HG02798 (cell line): ENCODE results near the gene ETV3.
A peak's percentile ranks its signal among the peaks of the same experiment; 100 is the strongest.

Source experiments
- ATAC-seq: cut with Tn5 transposase; IDR thresholded peaks from one replicate; pipeline ENCODE4 v1.9.1; 2021; ENCODE audit warnings: mild to moderate bottlenecking; ENCODE audit not compliant: unreplicated experiment, poor library complexity

Gene ETV3

DNA sequence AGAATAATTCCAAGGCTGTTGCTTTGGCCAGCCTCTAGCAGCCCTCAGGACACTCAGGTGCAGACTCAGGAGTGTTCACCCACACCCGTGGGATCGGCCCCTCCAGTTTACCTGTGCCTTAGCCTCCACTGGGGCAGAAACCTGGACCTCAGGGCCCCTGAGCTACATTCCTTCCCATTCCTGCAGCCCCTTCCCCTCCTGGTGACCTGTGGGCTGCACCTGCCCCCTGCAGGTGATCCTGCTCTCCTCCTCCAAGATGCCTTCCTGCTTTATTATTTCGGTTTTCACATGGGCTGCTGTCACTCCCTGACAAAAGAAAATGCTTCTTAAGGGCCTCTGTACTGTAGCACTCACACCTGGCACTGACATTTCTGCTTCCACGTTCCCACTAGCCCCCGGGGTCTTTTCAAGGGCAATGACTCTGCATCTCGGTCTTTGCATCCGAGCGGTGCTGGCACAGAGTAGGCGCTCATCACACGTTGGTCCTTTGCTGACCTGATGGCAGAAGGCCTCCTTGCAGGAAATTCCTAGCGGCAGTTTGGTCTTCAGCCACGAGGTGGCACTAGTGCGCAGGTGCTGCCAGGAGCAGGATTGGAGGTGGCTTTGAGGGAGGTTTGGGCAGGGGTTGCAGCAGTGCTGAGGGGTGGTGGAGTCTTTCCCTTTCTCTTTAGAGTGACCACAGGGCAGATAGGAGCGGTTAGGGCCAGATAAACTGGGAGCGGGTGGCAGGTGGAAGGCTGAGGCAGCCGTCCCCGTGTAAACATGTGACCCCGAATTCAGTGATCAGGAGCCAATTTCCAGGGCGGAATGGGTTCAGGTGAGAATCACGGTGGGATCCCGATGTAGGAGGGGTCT is 25.3 kb upstream of the ETV3 start:
- no peak for ATAC-seq

DNA sequence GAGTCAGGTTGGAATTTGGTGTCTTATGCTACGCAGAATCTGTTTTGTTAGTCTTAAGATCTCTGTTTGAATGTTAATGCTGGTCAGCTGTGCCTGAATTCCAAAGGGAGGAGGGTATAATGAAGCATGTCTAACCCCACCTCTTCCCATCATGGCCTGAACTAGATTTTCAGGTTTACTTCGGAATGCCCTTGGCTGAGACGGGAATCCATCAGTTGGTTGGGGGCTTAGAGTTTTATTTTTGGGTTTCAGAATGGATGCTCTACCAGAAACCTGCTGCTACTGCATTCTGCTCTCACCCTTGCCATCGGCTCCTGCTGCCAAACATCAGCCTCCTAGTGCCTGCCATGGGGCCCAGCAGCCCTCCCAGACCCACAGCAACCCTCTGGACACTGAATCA is 24.1 kb upstream of the ETV3 start:
- no peak for ATAC-seq

DNA sequence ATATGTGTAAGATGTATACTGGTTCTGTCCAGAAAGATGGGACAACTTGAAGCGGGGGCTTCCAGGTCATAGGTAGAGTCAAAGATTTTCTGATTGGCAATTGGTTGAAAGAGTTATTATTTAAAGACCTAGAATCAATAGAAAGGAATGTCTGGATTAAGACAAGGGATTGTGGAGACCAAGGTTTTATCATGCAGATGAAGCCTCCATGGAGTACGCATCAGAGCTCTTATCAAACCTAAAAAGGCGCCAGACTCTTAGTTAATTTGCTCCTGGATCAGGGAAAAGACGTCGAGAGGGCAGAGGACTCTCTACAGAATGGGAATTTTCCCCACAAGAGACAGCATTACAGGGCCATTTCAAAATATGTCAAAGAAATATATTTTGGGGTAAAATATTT is 23.7 kb upstream of the ETV3 start:
- ATAC-seq, result no peak

GRCh38 chr1:157158967-157159366 is 20.8 kb upstream of the ETV3 start:
- no peak for ATAC-seq

DNA sequence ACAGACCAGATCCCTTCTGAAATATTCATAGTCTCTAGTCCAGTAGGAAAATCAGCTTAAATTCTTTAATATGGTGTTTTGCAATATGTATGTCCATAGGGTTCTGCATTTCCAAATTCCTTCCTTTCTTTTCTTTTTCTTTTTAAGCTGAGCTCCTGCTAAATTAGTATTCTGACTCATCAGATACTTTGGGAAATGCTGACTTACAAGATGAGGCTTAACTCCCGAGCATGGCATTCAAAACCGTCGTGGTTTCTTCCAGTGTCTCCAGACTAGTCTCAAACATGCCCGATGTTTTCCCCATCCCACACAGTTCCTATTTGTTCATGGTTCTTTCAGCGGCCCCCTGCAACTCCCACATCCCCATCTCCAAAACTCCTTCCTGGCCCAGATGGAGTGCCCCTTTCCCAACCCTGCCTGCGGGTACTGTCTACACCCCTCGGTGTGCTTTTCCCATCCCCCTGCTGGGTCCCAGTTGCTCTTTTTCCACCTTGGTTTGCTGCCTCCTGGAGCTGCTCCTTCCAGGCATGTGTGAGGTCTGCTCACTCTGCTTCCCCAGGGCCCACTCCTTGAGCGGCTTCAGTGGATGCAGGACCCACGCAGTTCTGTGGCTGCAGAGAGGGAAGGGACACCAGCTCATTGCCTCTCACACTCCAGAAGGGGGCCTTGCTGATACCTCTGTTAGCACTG is 19.5 kb upstream of the ETV3 start:
- ATAC-seq, result no peak

- ATAC-seq, result peak; percentile 69
Measured at GRCh38 chr1:157156058-157156541, 17.9 kb upstream of the ETV3 start.

DNA sequence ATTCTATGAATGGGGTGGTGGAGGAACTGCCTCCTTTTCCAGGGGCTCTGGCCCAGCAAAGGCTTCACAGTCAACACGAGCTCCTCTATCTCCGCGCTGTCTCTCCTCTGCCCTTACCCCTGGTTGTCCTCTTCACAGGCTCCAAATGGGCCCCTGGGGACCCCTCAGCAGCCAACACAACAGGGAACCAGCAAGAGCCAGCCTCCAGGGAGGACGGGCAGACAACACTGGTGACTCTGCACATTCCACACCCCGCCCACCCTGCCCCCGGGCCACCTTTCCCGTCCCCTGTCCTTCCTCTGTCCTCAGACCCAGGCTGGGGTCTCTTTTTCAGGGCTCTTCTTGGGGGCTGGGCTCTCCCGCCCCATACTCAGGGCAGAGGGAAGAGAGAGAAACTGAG is 17.5 kb upstream of the ETV3 start:
- no peak for ATAC-seq

DNA sequence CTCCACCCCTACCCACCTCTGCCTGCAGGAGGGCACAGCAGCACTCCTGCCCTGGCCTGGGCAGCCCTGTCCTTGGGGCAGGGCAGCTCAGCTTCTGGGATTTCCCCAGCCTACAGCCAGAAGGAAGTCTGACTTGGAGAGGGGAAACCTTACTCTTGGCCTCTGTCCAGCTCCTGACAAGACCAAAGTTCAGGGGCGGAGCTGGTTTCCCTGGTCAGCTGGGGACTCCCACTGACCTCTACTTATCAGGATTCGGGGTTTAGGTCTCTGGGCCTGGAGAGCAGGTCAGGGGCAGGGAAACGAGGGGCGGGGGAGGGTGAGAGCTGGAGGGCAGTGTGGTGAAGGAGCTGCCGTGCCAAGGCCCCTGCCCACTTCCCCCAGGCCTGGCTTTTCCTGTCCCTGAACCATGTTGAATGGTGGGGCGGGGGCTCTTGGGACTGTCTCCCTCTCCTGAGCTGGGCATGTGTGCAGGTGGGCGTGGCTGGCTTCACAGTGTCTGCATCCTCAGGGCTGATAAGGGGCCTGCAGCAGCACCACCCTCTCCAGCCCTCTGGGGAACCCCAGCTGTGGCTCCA is 16.8 kb upstream of the ETV3 start:
- no peak for ATAC-seq

GRCh38 chr1:157154291-157154690 is 16.1 kb upstream of the ETV3 start:
- ATAC-seq, result no peak

GRCh38 chr1:157153746-157154145 is 15.6 kb upstream of the ETV3 start:
- ATAC-seq, result no peak

- ATAC-seq, result no peak
Measured at GRCh38 chr1:157152510-157152909, 14.3 kb upstream of the ETV3 start.

GRCh38 chr1:157151506-157151905 is 13.3 kb upstream of the ETV3 start:
- ATAC-seq, result no peak

DNA sequence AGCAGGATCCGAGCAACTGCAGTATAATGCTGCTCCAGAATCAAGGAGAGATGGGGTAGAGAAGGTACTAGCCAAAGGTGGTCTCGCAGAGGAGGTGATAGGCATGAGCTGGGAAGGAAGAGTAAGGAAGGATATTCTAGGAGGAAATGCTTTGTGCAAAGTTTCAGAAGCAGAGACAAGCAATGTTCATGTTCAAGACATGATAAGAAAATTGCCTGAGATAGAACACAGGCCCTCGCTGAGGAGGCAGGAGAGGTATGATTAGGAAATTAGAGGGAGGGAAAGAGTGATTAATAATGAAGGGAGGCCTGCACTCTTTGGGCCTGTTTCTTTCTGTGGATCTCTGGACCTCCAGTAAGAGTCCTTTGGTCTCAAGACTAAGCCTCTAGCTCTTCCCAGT is 12.9 kb upstream of the ETV3 start:
- no peak for ATAC-seq

GRCh38 chr1:157150631-157151030 is 12.4 kb upstream of the ETV3 start:
- no peak for ATAC-seq

DNA sequence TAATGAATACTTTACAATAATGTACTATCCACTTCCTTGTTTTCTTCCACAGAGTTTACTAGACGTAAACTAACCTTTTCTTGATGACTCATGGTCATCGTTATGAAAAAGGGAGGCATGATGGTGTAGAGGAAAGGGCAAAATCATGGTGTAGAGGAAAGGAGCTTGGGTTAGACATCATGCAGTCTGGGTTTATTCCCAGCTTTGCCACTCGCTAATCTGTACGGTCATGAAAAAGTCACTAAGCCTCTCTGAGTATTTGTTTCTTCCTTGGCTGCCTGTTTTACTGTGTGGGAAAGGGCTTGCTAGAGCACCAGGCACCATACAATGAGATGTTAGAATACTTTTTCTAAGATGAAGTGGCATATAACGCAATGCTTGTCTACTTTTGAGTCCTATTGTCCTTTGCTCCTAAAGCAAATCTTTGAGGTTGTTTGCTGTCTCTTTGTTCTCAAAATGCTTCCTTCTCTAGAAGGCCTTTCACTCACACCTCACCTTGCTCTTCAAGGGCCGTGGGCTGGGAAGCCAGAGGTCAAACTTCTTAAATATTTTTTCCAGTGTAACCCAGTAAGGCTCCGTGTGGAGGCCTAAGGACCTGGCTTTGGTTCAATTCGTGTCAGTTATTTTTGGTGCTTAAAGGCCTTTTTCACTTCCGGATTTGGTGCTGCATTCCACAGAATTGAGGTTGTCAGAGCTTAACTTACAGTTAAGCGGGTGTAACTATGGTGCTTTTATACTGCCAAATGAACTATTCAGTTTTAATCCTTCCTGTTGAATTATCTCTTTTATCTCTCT is 9.9 kb upstream of the ETV3 start:
- ATAC-seq, result no peak

GRCh38 chr1:157147037-157147436 is 8.8 kb upstream of the ETV3 start:
- no peak for ATAC-seq

GRCh38 chr1:157146244-157146643 is 8.0 kb upstream of the ETV3 start:
- no peak for ATAC-seq

DNA sequence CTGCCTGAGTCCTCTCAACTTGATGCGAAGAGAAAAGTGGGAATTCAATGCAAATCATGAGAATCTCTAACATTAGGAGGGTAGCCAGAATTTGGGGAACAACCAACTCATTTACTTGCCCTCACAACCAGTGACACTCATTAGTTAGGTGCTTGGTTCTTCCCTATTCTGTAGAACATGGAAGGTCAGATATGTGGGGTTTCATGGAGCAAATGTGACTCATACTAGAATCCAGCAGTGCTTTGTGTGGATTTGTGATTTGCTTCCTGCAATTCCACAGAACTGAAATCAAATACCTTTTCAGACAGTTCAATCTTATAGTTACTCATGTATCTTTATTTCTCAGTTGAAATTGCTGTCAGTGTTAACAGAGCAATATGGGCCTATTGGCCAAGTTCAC is 6.9 kb upstream of the ETV3 start:
- no peak for ATAC-seq

- ATAC-seq, result no peak
Measured at GRCh38 chr1:157144509-157144908, 6.3 kb upstream of the ETV3 start.

GRCh38 chr1:157142765-157143423 is 4.7 kb upstream of the ETV3 start:
- no peak for ATAC-seq
